Panc1 (cell line): ENCODE data around the gene CASTOR1.

ENCODE experiments used
- CTCF ChIP-seq: fragments of 450-650 bp; IDR thresholded peaks from 2 replicates; pipeline ENCODE4 v1.5.1; 2017; ENCODE audit warnings: mild to moderate bottlenecking
- POLR2AphosphoS5 ChIP-seq: IDR thresholded peaks from 2 replicates; pipeline ENCODE4 v1.6.1; 2012; ENCODE audit warnings: mild to moderate bottlenecking, low read depth, low read length, moderate library complexity
- SIN3A ChIP-seq: IDR thresholded peaks from 2 replicates; pipeline ENCODE4 v1.6.1; 2012; ENCODE audit warnings: low read depth, mild to moderate bottlenecking, low read length, moderate library complexity, borderline replicate concordance; ENCODE audit not compliant: insufficient read depth

GRCh38 chr22:30262917-30263741, 26.2 kb downstream of the CASTOR1 start:
- peak; percentile 96 for TF ChIP-seq CTCF
- TF ChIP-seq SIN3A: no peak
- TF ChIP-seq POLR2AphosphoS5: no peak
